Mucosa of rectum (tissue), 2 donors: ENCODE data around the gene MGAT3.
A peak's percentile ranks its signal among the peaks of the same experiment; 100 is the strongest.

Experiments
- H3K27ac ChIP-seq, 2 donors: one replicate each; pipeline ENCODE4 v1.7.0; 2013; ENCODE audit warnings: inconsistent platforms in 2 of 2, low read depth in 2 of 2, low read length in 2 of 2
- H3K27me3 ChIP-seq, 2 donors: one replicate each; pipeline ENCODE4 v1.7.0; 2013; ENCODE audit warnings: low read length in 2 of 2; ENCODE audit not compliant: control insufficient read depth in 2 of 2, insufficient read depth in 2 of 2
- H3K36me3 ChIP-seq, 2 donors: one replicate each; pipeline ENCODE4 v1.7.0; 2013; ENCODE audit warnings: low read length in 2 of 2; ENCODE audit not compliant: control insufficient read depth in 2 of 2, insufficient read depth in 2 of 2
- H3K4me1 ChIP-seq, 2 donors: one replicate each; pipeline ENCODE4 v1.7.0; 2013; ENCODE audit warnings: low read length in 2 of 2, mild to moderate bottlenecking in 1 of 2; ENCODE audit not compliant: control insufficient read depth in 2 of 2, insufficient read depth in 2 of 2
- H3K4me3 ChIP-seq, 2 donors: one replicate each; pipeline ENCODE4 v1.7.0; 2013; ENCODE audit warnings: low read length in 2 of 2
- H3K9ac ChIP-seq, 2 donors: one replicate each; pipeline ENCODE4 v1.7.0; 2013; ENCODE audit warnings: low read length in 2 of 2, low read depth in 1 of 2, mild to moderate bottlenecking in 1 of 2
- H3K9me3 ChIP-seq, 2 donors: one replicate each; pipeline ENCODE4 v1.7.0; 2013; ENCODE audit warnings: low read length in 2 of 2; ENCODE audit not compliant: control insufficient read depth in 2 of 2
- donor health status: healthy.
- donor health status: Normal muscosa, but diverticular disease.

MGAT3 gene

DNA sequence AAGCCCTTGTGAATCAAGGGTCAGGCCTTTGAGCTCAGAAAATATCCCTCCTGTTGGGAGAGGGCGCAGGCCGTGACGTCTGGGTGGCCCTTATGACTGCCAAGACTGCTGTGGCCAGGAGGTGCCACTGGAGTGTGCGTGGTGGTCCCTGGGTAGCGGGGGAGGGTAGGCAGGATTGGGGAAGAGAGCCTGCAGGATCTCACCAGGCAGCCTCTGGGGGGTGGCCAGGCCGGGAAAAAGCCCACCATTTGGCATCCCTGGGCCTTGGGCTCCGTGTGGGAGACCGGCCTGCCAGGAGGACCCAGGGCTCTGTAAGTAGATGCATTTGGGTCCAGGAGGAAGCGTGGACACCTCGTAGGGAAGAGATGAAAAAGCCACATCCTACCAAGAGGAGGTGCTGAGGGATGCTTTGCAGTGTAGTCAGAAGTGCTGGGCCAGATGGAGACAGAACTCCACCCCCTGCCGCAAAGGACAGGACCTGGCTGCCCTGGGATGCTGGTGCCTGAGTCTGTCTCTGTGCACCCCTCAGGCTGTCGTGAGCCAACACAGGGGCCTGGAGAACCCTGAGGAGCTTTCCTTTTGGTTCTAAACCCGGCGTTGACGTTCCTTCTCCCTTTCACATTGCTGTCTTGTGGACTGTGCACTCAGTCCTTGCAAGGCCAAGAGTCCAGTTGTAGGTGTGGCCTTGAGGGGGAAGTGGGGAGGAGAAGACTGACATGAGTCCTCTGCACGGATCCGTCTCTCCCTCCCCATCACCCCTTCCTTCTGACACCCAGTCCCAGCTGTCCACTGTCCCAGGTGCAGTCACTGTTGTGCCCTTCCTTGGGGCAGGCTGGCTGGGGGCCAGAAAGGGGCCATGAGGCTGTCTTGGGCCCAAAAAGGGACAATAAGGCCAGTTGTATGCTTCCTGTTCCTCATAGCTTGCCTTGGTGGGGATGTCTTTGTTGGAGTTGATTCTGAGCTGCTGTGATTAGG lies 32.6 kb downstream of the MGAT3 start:
- Histone ChIP-seq H3K9me3 (no peaks in the 10 kb centered on the region), H3K27me3 (no peaks in the 10 kb centered on the region), H3K4me1 (peaks cover 10 to 11% of the 10 kb centered on the region in 2 donors), H3K4me3 (no peak overlapping the region), H3K36me3 (no peaks in the 10 kb centered on the region), H3K9ac (no peak overlapping the region), H3K27ac (no peak overlapping the region)

DNA sequence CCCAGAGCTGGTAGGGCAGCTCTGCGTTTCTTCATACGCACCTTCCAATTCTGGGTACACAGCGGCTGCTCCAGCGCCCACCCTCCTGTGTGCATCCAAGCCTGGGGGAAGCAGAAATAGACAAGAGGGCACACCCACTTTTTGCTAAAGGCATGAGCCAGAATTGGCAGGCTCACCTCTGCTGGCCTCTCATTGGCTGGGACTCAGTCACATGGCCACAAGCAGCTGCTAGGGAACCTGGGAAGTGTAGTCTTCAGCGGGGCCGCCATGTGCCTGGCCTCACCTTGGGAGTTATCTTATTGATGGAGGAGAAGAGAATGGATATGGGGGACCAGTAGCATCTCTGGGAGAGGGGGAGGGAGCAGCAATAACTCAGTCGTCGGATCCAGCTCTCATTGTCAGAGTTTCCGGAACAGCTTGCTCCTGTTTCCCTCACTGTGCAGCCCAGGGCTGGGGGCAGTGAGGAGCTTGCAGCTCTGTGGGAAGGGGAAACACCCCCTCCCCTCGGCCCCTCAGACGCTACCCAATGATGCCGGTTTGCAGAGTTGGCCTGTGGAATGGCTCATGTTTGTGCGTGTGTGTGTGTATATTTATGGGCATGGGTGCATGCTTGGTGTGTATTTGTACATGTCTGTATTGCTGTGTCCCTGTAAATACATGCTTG lies 33.5 kb downstream of the MGAT3 start:
- no peaks in the 10 kb centered on the region for H3K27me3 ChIP-seq
- no peak overlapping the region for H3K4me3 ChIP-seq
- H3K36me3 ChIP-seq, result no peaks in the 10 kb centered on the region
- H3K27ac ChIP-seq, result no peak overlapping the region
- no peak overlapping the region for H3K9ac ChIP-seq
- no peaks in the 10 kb centered on the region for H3K9me3 ChIP-seq
- peaks cover 10 to 11% of the 10 kb centered on the region in 2 donors for H3K4me1 ChIP-seq

DNA sequence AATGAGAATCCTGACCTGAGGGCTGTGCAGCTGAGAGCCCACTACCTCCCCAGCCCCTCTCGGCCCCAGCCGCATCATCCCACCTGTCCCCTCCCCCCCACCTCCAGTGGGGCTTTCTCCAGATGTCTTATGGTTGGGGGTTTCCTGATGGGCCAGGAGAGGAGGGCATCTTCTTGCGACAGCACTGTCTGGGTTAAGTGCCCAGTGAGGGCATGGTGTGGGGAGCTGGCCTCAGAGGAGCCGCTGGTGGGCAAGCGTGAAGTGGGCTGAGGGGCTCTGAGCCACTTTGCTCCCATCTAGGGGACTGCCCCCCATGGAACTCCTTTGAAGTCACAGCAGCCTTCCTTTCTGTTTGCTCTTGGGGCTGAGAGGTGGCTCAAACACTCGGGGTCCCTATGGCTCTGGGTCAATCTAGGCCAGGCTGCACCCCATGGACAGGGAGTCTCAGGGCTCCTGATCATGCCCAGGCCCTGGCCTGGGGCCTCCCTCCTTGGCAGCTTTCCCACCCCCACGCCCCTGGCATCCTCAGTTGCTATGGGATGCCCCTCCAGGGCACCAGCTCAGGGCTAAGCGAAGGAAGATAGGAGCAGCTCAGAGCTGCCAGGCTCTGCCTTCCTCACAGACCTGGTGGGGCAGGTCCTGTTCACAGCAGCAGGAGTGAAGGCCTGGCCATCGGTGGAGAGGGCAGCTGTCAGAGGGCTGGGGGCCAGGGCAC lies 34.3 kb downstream of the MGAT3 start:
- Histone ChIP-seq H3K4me1 (peaks cover 10 to 11% of the 10 kb centered on the region in 2 donors), H3K36me3 (no peaks in the 10 kb centered on the region), H3K4me3 (no peak overlapping the region), H3K9me3 (no peaks in the 10 kb centered on the region), H3K9ac (no peak overlapping the region), H3K27me3 (no peaks in the 10 kb centered on the region), H3K27ac (no peak overlapping the region)

DNA sequence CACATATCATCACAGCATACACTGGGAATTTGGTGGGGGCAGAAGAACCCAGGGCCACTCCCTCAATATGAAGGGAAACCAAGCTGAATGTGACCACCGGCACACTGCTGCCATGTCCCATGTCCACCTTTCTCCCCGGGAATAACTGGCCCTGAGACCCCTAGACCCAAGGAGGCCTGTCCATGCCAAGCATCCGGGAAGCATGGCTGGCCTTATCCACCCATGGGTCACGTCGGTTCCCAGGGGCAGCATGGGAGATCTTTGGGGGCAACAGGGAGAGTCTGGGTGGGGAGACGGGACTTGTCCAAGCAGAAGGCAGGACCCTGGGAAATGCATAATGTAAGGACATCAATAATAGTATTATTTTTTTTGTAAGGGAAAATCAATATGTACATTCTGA lies 34.9 kb downstream of the MGAT3 start:
- no peaks in the 10 kb centered on the region for H3K9me3 ChIP-seq

DNA sequence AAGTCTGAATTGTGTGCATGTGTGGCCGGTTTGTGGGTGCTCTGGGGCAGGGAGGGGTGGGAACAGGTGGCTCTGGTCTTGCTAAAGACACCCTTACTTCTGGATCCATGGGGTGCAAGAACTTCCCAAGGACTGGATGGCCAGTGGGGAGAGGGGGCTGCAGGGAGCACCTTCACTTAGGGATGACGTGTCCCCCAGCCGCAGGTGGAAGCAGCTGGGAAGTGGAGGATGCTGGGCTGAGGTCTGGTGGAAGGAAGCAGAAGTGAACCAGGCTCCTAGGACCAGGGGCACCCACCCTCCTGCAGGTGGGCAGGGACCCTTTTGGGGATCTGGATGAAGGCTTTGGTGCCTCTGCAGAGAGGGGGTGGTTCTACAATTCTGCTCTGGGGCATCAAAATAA lies 35.4 kb downstream of the MGAT3 start:
- Histone ChIP-seq H3K36me3 (no peaks in the 10 kb centered on the region), H3K27me3 (no peaks in the 10 kb centered on the region), H3K4me3 (no peak overlapping the region), H3K9me3 (no peaks in the 10 kb centered on the region), H3K9ac (no peak overlapping the region), H3K27ac (no peak overlapping the region), H3K4me1 (peaks cover 11 to 12% of the 10 kb centered on the region in 2 donors)

More for the DNA sequence above, 34.9 kb downstream of the MGAT3 start:
- H3K9ac ChIP-seq, result no peak overlapping the region
- no peaks in the 10 kb centered on the region for H3K27me3 ChIP-seq
- H3K4me3 ChIP-seq, result no peak overlapping the region
- no peaks in the 10 kb centered on the region for H3K36me3 ChIP-seq
- H3K27ac ChIP-seq, result no peak overlapping the region
- peaks cover 11 to 12% of the 10 kb centered on the region in 2 donors for H3K4me1 ChIP-seq

DNA sequence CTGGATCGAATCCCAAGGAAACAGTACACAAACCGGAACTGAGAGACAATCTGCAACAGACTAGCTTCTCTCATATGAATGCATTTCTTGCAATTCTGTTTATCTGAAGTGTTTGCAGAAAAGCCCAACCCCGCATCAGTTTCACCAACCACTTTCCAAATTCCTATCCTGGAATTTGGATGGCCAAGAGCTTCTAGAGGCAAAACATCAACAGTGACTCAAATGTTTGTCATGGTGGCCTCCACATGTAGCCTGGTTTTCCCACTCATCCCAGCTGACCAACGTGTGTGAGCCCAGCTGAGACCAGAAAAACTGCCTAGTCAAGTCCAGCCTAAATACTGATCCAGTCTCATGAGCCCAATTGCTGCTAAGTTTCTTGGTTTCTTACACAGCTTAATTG lies 36.9 kb downstream of the MGAT3 start:
- no peak overlapping the region for H3K27ac ChIP-seq

DNA sequence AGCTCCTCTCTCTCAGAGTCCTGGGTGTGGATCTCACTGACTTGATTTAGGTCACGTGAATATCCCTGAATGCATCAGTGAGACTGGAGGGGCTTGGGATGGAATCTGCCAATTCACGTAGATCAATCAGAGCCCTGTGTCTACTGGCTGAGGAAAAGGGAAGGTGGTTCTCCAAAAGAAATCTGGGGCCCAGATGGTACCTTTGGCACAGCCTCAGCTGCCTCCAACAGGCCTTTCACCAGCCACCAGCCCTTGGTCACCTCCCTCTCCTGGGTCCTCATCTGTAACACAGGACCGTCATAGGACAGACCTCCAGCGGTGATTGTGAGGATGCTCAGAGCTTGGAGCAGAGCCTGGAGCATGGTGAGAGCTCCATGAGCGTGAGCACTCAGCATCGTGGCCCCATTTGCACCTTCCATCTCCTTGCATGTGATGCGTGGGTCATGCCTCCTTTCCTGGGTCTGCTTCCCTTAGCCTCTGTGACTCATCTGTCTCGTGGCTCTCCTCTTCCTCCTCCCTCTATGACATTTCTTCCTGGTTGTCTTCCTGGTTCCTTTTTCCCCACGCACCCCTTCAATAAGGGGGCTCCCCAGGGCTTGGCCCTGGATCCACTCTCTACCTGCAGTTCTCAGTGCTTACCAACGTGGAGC lies 37.8 kb downstream of the MGAT3 start:
- Histone ChIP-seq H3K9ac (no peak overlapping the region), H3K27me3 (no peaks in the 10 kb centered on the region), H3K36me3 (no peaks in the 10 kb centered on the region), H3K4me3 (no peak overlapping the region), H3K27ac (no peak overlapping the region), H3K9me3 (no peaks in the 10 kb centered on the region), H3K4me1 (peaks cover 4 to 7% of the 10 kb centered on the region in 2 donors)

More for the DNA sequence above, 36.9 kb downstream of the MGAT3 start:
- Histone ChIP-seq H3K27me3 (no peaks in the 10 kb centered on the region), H3K4me3 (no peak overlapping the region), H3K36me3 (no peaks in the 10 kb centered on the region), H3K4me1 (peaks cover 11 to 12% of the 10 kb centered on the region in 2 donors), H3K9me3 (no peaks in the 10 kb centered on the region), H3K9ac (no peak overlapping the region)

DNA sequence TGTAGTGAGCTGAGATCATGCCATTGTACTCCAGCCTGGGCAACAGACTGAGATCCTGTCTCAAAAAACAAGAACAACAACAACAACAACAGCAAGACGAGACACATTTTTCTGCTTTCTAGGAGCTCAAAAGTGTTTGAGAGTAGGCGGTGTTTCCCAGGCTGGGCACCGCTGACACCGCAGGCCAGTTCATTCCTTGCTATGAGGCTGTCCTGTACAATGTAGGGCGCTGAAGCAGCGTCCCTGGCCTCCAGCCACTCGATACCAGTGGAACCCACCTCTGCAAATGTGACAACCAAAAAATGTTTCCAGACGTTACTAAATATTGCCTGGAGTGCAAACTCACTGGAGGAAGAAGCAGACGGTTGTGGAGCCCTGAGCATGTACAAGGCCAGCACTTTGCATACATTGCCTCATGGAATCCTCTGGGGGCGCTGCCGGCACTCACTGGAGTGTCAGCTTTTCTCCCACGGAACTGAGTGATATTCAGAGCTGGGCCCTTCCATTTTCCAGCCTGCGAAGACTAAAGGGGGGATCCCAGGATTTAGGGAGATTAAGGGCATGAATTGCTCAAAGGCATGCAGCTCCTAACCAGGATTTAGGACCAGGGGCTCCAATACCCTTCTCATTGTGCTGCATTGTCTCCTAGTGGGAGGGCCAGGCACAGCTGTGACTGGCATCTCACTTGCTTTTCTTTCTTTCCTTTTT lies 39.5 kb downstream of the MGAT3 start:
- Histone ChIP-seq H3K27ac (no peak overlapping the region), H3K36me3 (no peaks in the 10 kb centered on the region), H3K27me3 (no peaks in the 10 kb centered on the region), H3K4me1 (peaks cover 0 to 5% of the 10 kb centered on the region in 2 donors), H3K4me3 (no peak overlapping the region), H3K9me3 (no peaks in the 10 kb centered on the region), H3K9ac (peak overlapping the region in 1 of 2 donors; percentile 32)

DNA sequence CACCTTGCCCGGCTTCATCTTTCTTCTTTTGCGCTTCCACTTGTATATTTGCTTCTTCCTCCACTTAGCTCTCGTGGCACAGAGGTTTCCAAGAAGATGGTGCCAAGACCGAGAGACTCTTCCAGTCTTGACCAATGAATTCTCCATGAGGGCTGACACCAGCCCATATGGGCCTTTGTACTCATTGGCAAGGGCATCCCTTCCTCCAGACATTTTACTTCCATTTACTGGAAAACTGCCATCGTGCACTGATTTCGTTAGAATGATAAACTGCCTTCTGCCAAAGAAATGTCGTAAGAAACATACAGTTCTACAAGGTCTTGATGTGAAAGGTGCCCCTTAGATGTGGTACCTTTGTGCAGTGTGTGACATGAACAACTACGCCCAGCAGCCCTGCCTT lies 40.6 kb downstream of the MGAT3 start:
- Histone ChIP-seq H3K36me3 (no peaks in the 10 kb centered on the region), H3K27ac (no peak overlapping the region), H3K4me3 (no peak overlapping the region), H3K9ac (no peak overlapping the region), H3K4me1 (peaks cover 5 to 10% of the 10 kb centered on the region in 2 donors), H3K27me3 (no peaks in the 10 kb centered on the region), H3K9me3 (no peaks in the 10 kb centered on the region)
